Endothelial cell of umbilical vein (primary cell): ENCODE results near the gene USP31. TPM values are rescaled to one million over a fixed set of nuclear protein-coding genes. Genes with fewer than 3 reads are reported as not detected.

Experiments used
- BruUV-seq: library from RNA; stranded (reverse); fragments of 400-500 nt; replicated peaks from 2 replicates; lab custom pipeline; 2021; lab: Mats Ljungman, UMichigan
- CTCF ChIA-PET: fragments of 300-600, 350-600 bp; sonication (Branson Sonifier 250); formaldehyde crosslinking; loops from one replicate; lab custom pipeline; 2021; ENCODE audit warnings: antibody characterized with exemption, inconsistent platforms; lab: Charles Lee
- POLR2A ChIA-PET: fragments of 300-600, 350-600 bp; sonication (Branson Sonifier 250); formaldehyde crosslinking; loops from one replicate; lab custom pipeline; 2021; ENCODE audit warnings: antibody characterized with exemption, inconsistent platforms; lab: Charles Lee
- DNase-seq: peaks from one replicate; pipeline ENCODE4 v3.0.0-alpha.2; 2011; ENCODE audit warnings: low read depth, low spot score
- FAIRE-seq: peaks from 2 replicates; lab custom pipeline; 2011; peaks lifted over from hg19 to GRCh38; lab: Jason Lieb, UNC
- H2AFZ ChIP-seq: 2 replicates; pipeline ENCODE4 v1.6.0; 2012; ENCODE audit warnings: low read depth, low read length, control low read depth, inconsistent platforms
- H3K27ac ChIP-seq: 2 replicates; pipeline ENCODE4 v1.5.1; 2011; ENCODE audit warnings: low read depth, mild to moderate bottlenecking, control low read depth, low read length, moderate library complexity; ENCODE audit not compliant: insufficient read depth
- H3K27me3 ChIP-seq, 2 experiments: 2 replicates each; pipeline versions ENCODE4 v1.6.0 to v1.6.1; 2011; ENCODE audit warnings: low read length in 2 of 2, mixed read lengths in 1 of 2; ENCODE audit not compliant: control insufficient read depth in 2 of 2, insufficient read depth in 2 of 2
- H3K36me3 ChIP-seq, 2 experiments: 2 replicates in 1 of 2; 3 replicates in 1 of 2; pipeline ENCODE4 v1.5.1; 2011; ENCODE audit warnings: low read length in 2 of 2, mild to moderate bottlenecking in 1 of 2, moderate library complexity in 1 of 2; ENCODE audit not compliant: control insufficient read depth in 2 of 2, insufficient read depth in 2 of 2; ENCODE audit errors: extremely low read depth in 1 of 2
- H3K4me1 ChIP-seq: 3 replicates; pipeline ENCODE4 v1.5.1; 2011; ENCODE audit warnings: mild to moderate bottlenecking, low read length; ENCODE audit not compliant: control insufficient read depth, insufficient read depth; ENCODE audit errors: extremely low read depth
- H3K4me2 ChIP-seq: 2 replicates; pipeline ENCODE4 v1.6.1; 2011; ENCODE audit warnings: low read length, control low read depth, mixed read lengths; ENCODE audit not compliant: insufficient read depth
- H3K4me3 ChIP-seq, 3 experiments: fragments of 200-600 bp in 1 of 3; sonication (generic), shearing (Covaris generic) in 1 of 3; replicated peaks in 1 of 3; 2 replicates each; pipeline ENCODE4 v1.5.1; 2011 to 2016; ENCODE audit warnings: control low read depth in 3 of 3, low read length in 3 of 3, mild to moderate bottlenecking in 2 of 3, inconsistent platforms in 1 of 3, low read depth in 1 of 3, moderate library complexity in 1 of 3; ENCODE audit not compliant: insufficient read depth in 1 of 3
- H3K79me2 ChIP-seq: 2 replicates; pipeline ENCODE4 v1.6.0; 2012; ENCODE audit warnings: low read length, inconsistent platforms; ENCODE audit not compliant: control insufficient read depth, insufficient read depth
- H3K9ac ChIP-seq: replicated peaks from 2 replicates; pipeline ENCODE3; 2011; ENCODE audit warnings: low read length, control low read depth; ENCODE audit not compliant: insufficient read depth; ENCODE audit errors: extremely low read depth
- H3K9me1 ChIP-seq: replicated peaks from 3 replicates; pipeline ENCODE4 v1.6.0; 2011; ENCODE audit warnings: mild to moderate bottlenecking, low read length; ENCODE audit not compliant: control insufficient read depth, insufficient read depth; ENCODE audit errors: extremely low read depth
- H3K9me3 ChIP-seq: replicated peaks from 2 replicates; pipeline ENCODE4 v1.5.1; 2012; ENCODE audit warnings: low read length, inconsistent platforms; ENCODE audit not compliant: control insufficient read depth, insufficient read depth
- H4K20me1 ChIP-seq: replicated peaks from 2 replicates; pipeline ENCODE3; 2011; ENCODE audit warnings: mild to moderate bottlenecking, low read length; ENCODE audit not compliant: control insufficient read depth, insufficient read depth; ENCODE audit errors: extremely low read depth
- EZH2 ChIP-seq: IDR thresholded peaks from 2 replicates; pipeline ENCODE4 v1.6.1; 2012; ENCODE audit warnings: borderline replicate concordance, low read depth, mild to moderate bottlenecking, moderate library complexity, low read length, inconsistent platforms; ENCODE audit not compliant: severe bottlenecking
- GATA2 ChIP-seq: IDR thresholded peaks from 2 replicates; pipeline ENCODE4 v1.7.0; 2011; ENCODE audit warnings: low read depth, mild to moderate bottlenecking, moderate library complexity, mixed read lengths, low read length; ENCODE audit not compliant: insufficient read length, insufficient read depth
- JUN ChIP-seq: IDR thresholded peaks from 2 replicates; pipeline ENCODE4 v1.6.1; 2011; ENCODE audit warnings: borderline replicate concordance, low read depth; ENCODE audit not compliant: insufficient read length, insufficient read depth
- MAX ChIP-seq: IDR thresholded peaks from 2 replicates; pipeline ENCODE4 v1.6.1; 2011; ENCODE audit not compliant: insufficient read depth, insufficient read length
- POLR2A ChIP-seq: IDR thresholded peaks from 2 replicates; pipeline ENCODE4 v1.6.1; 2012; ENCODE audit warnings: low read depth, mild to moderate bottlenecking, control low read depth, low read length
- POLR2AphosphoS5 ChIP-seq: IDR thresholded peaks from 2 replicates; pipeline ENCODE4 v1.6.1; 2012; ENCODE audit warnings: low read depth, mild to moderate bottlenecking, control low read depth, low read length, moderate library complexity; ENCODE audit not compliant: insufficient read depth
- dilution Hi-C: fragments of 300-500 bp; cut with MboI; formaldehyde crosslinking; loops from one replicate; pipeline ENCODE4 v1.15.0; 2019; ENCODE audit warnings: low sequenced_read_pairs; ENCODE audit not compliant: extremely low pct_ligation_motif_present
- intact Hi-C: fragments of 100-400 bp; cut with micrococcal nuclease; formaldehyde crosslinking; loops from one replicate; pipeline ENCODE4 v1.10.0; 2022
- polyA plus RNA-seq, 4 experiments: library from polyadenylated mRNA; depleted of rRNA in 3 of 4; stranded (reverse) in 3 of 4; unstranded in 1 of 4; fragments of >200 nt; gene quantifications; 2 replicates each; pipeline versions ENCODE4 v1.2.1 to v1.2.3, GENCODE V29; 2011 to 2012; ENCODE audit warnings: missing spikeins in 1 of 4
- total RNA-seq: library from RNA; stranded (reverse); gene quantifications from 2 replicates; pipeline ENCODE4 v1.2.3, GENCODE V29; 2021

The USP31 gene
- total and polyA plus RNA-seq, 2 donors (not counting 3 experiments of a cell fraction or from before 2014, with no cell fraction given) = 14.5 to 42.4 TPM

- CTCF ChIA-PET = no interaction called here
- intact Hi-C loops (no loop called here), dilution Hi-C loops (no loop called here)
- Histone ChIP-seq H3K27ac (no peak overlapping the region), H3K9me3 (no peaks in the 10 kb centered on the region), H3K27me3 (no peaks in the 10 kb centered on the region), H3K9ac (no peak overlapping the region), H2AFZ (no peak overlapping the region), H3K4me3 (no peak overlapping the region), H3K79me2 (peaks cover 74% of the 10 kb centered on the region), H3K9me1 (no peaks in the 10 kb centered on the region), H3K36me3 (no peaks in the 10 kb centered on the region), H3K4me2 (no peak overlapping the region), H4K20me1 (no peaks in the 10 kb centered on the region), H3K4me1 (peaks cover 22% of the 10 kb centered on the region)
- no TSS peak for BruUV-seq
- TF ChIP-seq GATA2 (no peak), EZH2 (no peak), JUN (no peak), MAX (no peak)
- FAIRE-seq (no peak), DNase-seq (no peak)
- POLR2A ChIA-PET = no interaction called here
Measured at GRCh38 chr16:23137818-23138217, 11.4 kb downstream of the USP31 start.

GRCh38 chr16:23137256-23137655, 12.0 kb downstream of the USP31 start:
- ChIA-PET POLR2A (no interaction called here), CTCF (no interaction called here)
- BruUV-seq = no TSS peak
- Histone ChIP-seq H3K9me3 (no peaks in the 10 kb centered on the region), H3K9ac (no peak overlapping the region), H3K79me2 (peaks cover 69% of the 10 kb centered on the region), H4K20me1 (no peaks in the 10 kb centered on the region), H3K9me1 (no peaks in the 10 kb centered on the region), H2AFZ (no peak overlapping the region), H3K4me3 (no peak overlapping the region), H3K27me3 (no peaks in the 10 kb centered on the region), H3K4me1 (peaks cover 27% of the 10 kb centered on the region), H3K4me2 (no peak overlapping the region), H3K36me3 (no peaks in the 10 kb centered on the region), H3K27ac (no peak overlapping the region)
- no peak for FAIRE-seq
- TF ChIP-seq EZH2 (no peak), GATA2 (no peak), POLR2AphosphoS5 (no peak), POLR2A (no peak), JUN (no peak), MAX (no peak)
- intact Hi-C loops (no loop called here), dilution Hi-C loops (no loop called here)
- DNase-seq = no peak
